K562 (cell line): ENCODE measurements around the gene G6PD. TPM values are rescaled to one million over a fixed set of nuclear protein-coding genes. Genes with fewer than 3 reads are reported as not detected.

ENCODE experiments used
- MXI1 ChIP-seq: IDR thresholded peaks from 2 replicates; pipeline ENCODE4 v1.6.1; 2011; ENCODE audit warnings: low read depth, mild to moderate bottlenecking, improper control_type of control experiment, low read length
- MYNN ChIP-seq, 2 experiments: sonication (generic); formaldehyde crosslinking in 1 of 2; IDR thresholded peaks; 2 replicates each; pipeline versions ENCODE4 v1.5.0 to v1.6.1; 2016 to 2020; ENCODE audit warnings: antibody characterized with exemption in 1 of 2, missing genetic modification reagents in 1 of 2
- PHF21A ChIP-seq: fragments of 450-650 bp; IDR thresholded peaks from 2 replicates; pipeline ENCODE4 v1.6.1; 2017; ENCODE audit warnings: low read depth, borderline replicate concordance
- TRIM28 ChIP-seq: fragments of 450-650 bp; IDR thresholded peaks from 2 replicates; pipeline ENCODE4 v1.6.1; 2017
- polyA plus RNA-seq, 8 experiments: library from polyadenylated mRNA; depleted of rRNA in 4 of 8; stranded (reverse) in 5 of 8; unstranded in 3 of 8; fragments of >200 nt; fragmentation: Nextera tagmentation in 2 of 8; fragmentation: Illumina TruSeq in 1 of 8; extraction: Ambion mirVana in 2 of 8; extraction: Trizol in 1 of 8; gene quantifications; 2 replicates each; pipeline versions ENCODE4 v1.2.1 to v1.2.3, GENCODE V29; 2011 to 2014; ENCODE audit warnings: inconsistent platforms in 1 of 8, missing spikeins in 1 of 8
- total RNA-seq, 7 experiments: library from RNA; depleted of rRNA in 6 of 7; stranded (reverse); fragments of >200 nt in 6 of 7; fragmentation: Illumina TruSeq in 2 of 7; extraction: Trizol in 2 of 7; gene quantifications; 2 replicates each; pipeline versions ENCODE4 v1.2.1 to v1.2.3, GENCODE V29; 2011 to 2021; ENCODE audit warnings: low replicate concordance in 1 of 7
- TF ChIP-seq, protein P1 (sequence below): sonication (generic); formaldehyde crosslinking; IDR thresholded peaks from 2 replicates; pipeline ENCODE4 v1.8.0; 2022; ENCODE audit warnings: mild to moderate bottlenecking, missing genetic modification reagents
- TF ChIP-seq, protein P2 (sequence below): fragments of 250-450 bp; sonication (Bioruptor Pico); IDR thresholded peaks from 2 replicates; pipeline ENCODE4 v1.4.0; 2020
- TF ChIP-seq, protein P3 (sequence below): fragments of 250-450 bp; sonication (Bioruptor Pico); IDR thresholded peaks from 2 replicates; pipeline ENCODE4 v1.5.0; 2022; ENCODE audit warnings: mild to moderate bottlenecking
- TF ChIP-seq, protein P4 (sequence below), 2 experiments: fragments of 450-650 bp in 1 of 2; IDR thresholded peaks; 2 replicates each; pipeline ENCODE4 v1.6.1; 2011 to 2017; ENCODE audit warnings: low read depth in 2 of 2, antibody characterized with exemption in 1 of 2, borderline replicate concordance in 1 of 2, low read length in 1 of 2, mild to moderate bottlenecking in 1 of 2, mixed read lengths in 1 of 2; ENCODE audit not compliant: control insufficient read depth in 1 of 2
- TF ChIP-seq, protein P5 (sequence below): fragments of 450-650 bp; IDR thresholded peaks from 2 replicates; pipeline ENCODE4 v1.7.0; 2016; ENCODE audit warnings: borderline replicate concordance

Gene G6PD
- total and polyA plus RNA-seq, 9 of the 15 experiments (the other 6 are each of a cell fraction or from before 2014, with no cell fraction given) = 2.9 to 222 (median 66.4) TPM

DNA sequence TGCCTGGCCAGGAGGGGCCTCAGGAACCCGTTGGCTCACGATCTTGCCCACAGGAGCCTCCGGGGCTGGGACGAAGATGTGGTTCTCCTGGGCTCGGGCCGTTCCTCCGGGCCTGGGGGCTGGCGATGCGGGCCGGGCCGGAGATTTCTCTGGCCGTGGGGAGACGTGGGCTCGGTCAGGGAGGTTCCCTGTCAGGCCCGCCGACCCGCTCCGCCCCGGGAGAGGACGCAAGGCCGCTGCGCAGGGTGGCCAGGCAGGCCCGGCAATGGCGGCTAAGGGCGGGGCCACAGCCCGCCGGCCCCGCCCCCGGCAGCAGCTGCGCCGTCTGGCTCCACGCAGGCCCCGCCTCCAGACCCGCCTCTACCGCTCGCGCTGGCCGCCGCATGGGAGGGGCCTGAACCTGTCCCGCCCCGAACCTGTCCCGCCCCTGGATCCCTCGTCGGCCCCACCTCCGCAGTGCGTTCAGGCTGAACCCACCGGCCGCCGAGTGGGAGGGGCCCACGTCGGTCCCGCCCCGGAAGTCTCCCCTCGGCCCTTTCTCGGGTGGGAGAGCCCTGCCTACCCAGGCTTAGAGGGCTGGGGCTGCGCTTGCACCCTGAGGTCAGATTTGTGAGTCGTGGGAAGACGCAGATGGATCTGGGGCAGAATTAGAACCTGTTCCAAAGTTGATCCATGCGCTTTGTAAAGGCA is 30.5 kb downstream of the G6PD start, which contains the start of gene FAM3A (continued):
- TF ChIP-seq, protein P1, sequence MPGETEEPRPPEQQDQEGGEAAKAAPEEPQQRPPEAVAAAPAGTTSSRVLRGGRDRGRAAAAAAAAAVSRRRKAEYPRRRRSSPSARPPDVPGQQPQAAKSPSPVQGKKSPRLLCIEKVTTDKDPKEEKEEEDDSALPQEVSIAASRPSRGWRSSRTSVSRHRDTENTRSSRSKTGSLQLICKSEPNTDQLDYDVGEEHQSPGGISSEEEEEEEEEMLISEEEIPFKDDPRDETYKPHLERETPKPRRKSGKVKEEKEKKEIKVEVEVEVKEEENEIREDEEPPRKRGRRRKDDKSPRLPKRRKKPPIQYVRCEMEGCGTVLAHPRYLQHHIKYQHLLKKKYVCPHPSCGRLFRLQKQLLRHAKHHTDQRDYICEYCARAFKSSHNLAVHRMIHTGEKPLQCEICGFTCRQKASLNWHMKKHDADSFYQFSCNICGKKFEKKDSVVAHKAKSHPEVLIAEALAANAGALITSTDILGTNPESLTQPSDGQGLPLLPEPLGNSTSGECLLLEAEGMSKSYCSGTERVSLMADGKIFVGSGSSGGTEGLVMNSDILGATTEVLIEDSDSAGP (CRISPR knock-in tag) = no peak
- TF ChIP-seq, protein P2, sequence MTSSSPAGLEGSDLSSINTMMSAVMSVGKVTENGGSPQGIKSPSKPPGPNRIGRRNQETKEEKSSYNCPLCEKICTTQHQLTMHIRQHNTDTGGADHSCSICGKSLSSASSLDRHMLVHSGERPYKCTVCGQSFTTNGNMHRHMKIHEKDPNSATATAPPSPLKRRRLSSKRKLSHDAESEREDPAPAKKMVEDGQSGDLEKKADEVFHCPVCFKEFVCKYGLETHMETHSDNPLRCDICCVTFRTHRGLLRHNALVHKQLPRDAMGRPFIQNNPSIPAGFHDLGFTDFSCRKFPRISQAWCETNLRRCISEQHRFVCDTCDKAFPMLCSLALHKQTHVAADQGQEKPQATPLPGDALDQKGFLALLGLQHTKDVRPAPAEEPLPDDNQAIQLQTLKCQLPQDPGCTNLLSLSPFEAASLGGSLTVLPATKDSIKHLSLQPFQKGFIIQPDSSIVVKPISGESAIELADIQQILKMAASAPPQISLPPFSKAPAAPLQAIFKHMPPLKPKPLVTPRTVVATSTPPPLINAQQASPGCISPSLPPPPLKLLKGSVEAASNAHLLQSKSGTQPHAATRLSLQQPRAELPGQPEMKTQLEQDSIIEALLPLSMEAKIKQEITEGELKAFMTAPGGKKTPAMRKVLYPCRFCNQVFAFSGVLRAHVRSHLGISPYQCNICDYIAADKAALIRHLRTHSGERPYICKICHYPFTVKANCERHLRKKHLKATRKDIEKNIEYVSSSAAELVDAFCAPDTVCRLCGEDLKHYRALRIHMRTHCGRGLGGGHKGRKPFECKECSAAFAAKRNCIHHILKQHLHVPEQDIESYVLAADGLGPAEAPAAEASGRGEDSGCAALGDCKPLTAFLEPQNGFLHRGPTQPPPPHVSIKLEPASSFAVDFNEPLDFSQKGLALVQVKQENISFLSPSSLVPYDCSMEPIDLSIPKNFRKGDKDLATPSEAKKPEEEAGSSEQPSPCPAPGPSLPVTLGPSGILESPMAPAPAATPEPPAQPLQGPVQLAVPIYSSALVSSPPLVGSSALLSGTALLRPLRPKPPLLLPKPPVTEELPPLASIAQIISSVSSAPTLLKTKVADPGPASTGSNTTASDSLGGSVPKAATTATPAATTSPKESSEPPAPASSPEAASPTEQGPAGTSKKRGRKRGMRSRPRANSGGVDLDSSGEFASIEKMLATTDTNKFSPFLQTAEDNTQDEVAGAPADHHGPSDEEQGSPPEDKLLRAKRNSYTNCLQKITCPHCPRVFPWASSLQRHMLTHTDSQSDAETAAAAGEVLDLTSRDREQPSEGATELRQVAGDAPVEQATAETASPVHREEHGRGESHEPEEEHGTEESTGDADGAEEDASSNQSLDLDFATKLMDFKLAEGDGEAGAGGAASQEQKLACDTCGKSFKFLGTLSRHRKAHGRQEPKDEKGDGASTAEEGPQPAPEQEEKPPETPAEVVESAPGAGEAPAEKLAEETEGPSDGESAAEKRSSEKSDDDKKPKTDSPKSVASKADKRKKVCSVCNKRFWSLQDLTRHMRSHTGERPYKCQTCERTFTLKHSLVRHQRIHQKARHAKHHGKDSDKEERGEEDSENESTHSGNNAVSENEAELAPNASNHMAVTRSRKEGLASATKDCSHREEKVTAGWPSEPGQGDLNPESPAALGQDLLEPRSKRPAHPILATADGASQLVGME (CRISPR knock-in tag) = no peak
- TF ChIP-seq, protein P3, sequence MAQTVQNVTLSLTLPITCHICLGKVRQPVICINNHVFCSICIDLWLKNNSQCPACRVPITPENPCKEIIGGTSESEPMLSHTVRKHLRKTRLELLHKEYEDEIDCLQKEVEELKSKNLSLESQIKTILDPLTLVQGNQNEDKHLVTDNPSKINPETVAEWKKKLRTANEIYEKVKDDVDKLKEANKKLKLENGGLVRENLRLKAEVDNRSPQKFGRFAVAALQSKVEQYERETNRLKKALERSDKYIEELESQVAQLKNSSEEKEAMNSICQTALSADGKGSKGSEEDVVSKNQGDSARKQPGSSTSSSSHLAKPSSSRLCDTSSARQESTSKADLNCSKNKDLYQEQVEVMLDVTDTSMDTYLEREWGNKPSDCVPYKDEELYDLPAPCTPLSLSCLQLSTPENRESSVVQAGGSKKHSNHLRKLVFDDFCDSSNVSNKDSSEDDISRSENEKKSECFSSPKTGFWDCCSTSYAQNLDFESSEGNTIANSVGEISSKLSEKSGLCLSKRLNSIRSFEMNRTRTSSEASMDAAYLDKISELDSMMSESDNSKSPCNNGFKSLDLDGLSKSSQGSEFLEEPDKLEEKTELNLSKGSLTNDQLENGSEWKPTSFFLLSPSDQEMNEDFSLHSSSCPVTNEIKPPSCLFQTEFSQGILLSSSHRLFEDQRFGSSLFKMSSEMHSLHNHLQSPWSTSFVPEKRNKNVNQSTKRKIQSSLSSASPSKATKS (CRISPR knock-in tag) = no peak
- TF ChIP-seq PHF21A (no peak), MXI1 (no peak), MYNN (IDR thresholded peaks at IDR 0.05) (no peak), MYNN (CRISPR knock-in tag; IDR thresholded peaks at IDR 0.05) (no peak), TRIM28 (no peak)
- TF ChIP-seq, protein P4, sequence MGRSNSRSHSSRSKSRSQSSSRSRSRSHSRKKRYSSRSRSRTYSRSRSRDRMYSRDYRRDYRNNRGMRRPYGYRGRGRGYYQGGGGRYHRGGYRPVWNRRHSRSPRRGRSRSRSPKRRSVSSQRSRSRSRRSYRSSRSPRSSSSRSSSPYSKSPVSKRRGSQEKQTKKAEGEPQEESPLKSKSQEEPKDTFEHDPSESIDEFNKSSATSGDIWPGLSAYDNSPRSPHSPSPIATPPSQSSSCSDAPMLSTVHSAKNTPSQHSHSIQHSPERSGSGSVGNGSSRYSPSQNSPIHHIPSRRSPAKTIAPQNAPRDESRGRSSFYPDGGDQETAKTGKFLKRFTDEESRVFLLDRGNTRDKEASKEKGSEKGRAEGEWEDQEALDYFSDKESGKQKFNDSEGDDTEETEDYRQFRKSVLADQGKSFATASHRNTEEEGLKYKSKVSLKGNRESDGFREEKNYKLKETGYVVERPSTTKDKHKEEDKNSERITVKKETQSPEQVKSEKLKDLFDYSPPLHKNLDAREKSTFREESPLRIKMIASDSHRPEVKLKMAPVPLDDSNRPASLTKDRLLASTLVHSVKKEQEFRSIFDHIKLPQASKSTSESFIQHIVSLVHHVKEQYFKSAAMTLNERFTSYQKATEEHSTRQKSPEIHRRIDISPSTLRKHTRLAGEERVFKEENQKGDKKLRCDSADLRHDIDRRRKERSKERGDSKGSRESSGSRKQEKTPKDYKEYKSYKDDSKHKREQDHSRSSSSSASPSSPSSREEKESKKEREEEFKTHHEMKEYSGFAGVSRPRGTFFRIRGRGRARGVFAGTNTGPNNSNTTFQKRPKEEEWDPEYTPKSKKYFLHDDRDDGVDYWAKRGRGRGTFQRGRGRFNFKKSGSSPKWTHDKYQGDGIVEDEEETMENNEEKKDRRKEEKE (IDR thresholded peaks at IDR 0.05; ENCODE audit: borderline replicate concordance in 1 of 2, control insufficient read depth in 1 of 2, low read depth in 2 of 2, low read length in 1 of 2) = no peak
- TF ChIP-seq, protein P5, sequence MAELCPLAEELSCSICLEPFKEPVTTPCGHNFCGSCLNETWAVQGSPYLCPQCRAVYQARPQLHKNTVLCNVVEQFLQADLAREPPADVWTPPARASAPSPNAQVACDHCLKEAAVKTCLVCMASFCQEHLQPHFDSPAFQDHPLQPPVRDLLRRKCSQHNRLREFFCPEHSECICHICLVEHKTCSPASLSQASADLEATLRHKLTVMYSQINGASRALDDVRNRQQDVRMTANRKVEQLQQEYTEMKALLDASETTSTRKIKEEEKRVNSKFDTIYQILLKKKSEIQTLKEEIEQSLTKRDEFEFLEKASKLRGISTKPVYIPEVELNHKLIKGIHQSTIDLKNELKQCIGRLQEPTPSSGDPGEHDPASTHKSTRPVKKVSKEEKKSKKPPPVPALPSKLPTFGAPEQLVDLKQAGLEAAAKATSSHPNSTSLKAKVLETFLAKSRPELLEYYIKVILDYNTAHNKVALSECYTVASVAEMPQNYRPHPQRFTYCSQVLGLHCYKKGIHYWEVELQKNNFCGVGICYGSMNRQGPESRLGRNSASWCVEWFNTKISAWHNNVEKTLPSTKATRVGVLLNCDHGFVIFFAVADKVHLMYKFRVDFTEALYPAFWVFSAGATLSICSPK = no peak
